K562 (cell line): ENCODE measurements around the gene RNF187. TPM values are rescaled to one million over a fixed set of nuclear protein-coding genes. Genes with fewer than 3 reads are reported as not detected.

ENCODE experiments used
- CBFA2T2 ChIP-seq: fragments of 450-650 bp; conservative IDR thresholded peaks from 2 replicates; pipeline ENCODE4 v1.6.1; 2017; ENCODE audit warnings: mild to moderate bottlenecking
- CHD2 ChIP-seq: IDR thresholded peaks from 2 replicates; pipeline ENCODE4 v1.6.1; 2011; ENCODE audit warnings: low read depth, low read length
- E2F3 ChIP-seq: fragments of 250-450 bp; sonication (Bioruptor Pico); IDR thresholded peaks from 2 replicates; pipeline ENCODE4 v1.4.0; 2020; ENCODE audit warnings: mild to moderate bottlenecking
- ESRRA ChIP-seq: fragments of 450-650 bp; IDR thresholded peaks from 2 replicates; pipeline ENCODE4 v1.6.1; 2014; ENCODE audit warnings: low read depth, mild to moderate bottlenecking, moderate library complexity, borderline replicate concordance
- ETS2 ChIP-seq: IDR thresholded peaks from 2 replicates; pipeline ENCODE4 v1.6.1; 2016; ENCODE audit warnings: borderline replicate concordance, missing genetic modification characterization, mild to moderate bottlenecking, moderate library complexity, missing compliant biosample characterization; ENCODE audit not compliant: poor library complexity, severe bottlenecking
- FOXK2 ChIP-seq, 2 experiments: fragments of 450-650 bp; IDR thresholded peaks in 1 of 2; conservative IDR thresholded peaks in 1 of 2; 2 replicates each; pipeline ENCODE4 v1.6.1; 2016; ENCODE audit warnings: low read depth in 2 of 2, mild to moderate bottlenecking in 1 of 2
- HNRNPH1 ChIP-seq: fragments of 200-400 bp; formaldehyde crosslinking; optimal IDR thresholded peaks from 2 replicates; pipeline ENCODE3; 2017; ENCODE audit warnings: low read depth, mild to moderate bottlenecking, low read length, moderate library complexity
- HSF4 ChIP-seq: fragments of 250-450 bp; sonication (Bioruptor Pico); IDR thresholded peaks from 2 replicates; pipeline ENCODE4 v2.1.2; 2022; ENCODE audit warnings: mild to moderate bottlenecking, moderate library complexity, borderline replicate concordance
- NBN ChIP-seq: fragments of 450-650 bp; IDR thresholded peaks from 2 replicates; pipeline ENCODE4 v1.6.1; 2016; ENCODE audit warnings: low read depth, mild to moderate bottlenecking
- POLR3G ChIP-seq: IDR thresholded peaks from 2 replicates; pipeline ENCODE4 v1.6.1; 2011; ENCODE audit not compliant: insufficient read length, insufficient replicate concordance; ENCODE audit errors: extremely low read depth
- RBBP5 ChIP-seq: fragments of 200-600 bp; sonication (generic); IDR thresholded peaks from 2 replicates; pipeline ENCODE4 v1.6.1; 2012; ENCODE audit warnings: borderline replicate concordance, mild to moderate bottlenecking, low read length, control low read depth, inconsistent platforms; ENCODE audit not compliant: insufficient read depth, poor library complexity, severe bottlenecking
- RFX5 ChIP-seq: IDR thresholded peaks from 2 replicates; pipeline ENCODE4 v1.6.1; 2011; ENCODE audit warnings: low read depth, mild to moderate bottlenecking, improper control_type of control experiment, low read length
- SMAD3 ChIP-seq: fragments of 450-650 bp; formaldehyde crosslinking; conservative IDR thresholded peaks from 2 replicates; pipeline ENCODE4 v1.4.0; 2020; ENCODE audit warnings: mild to moderate bottlenecking
- TEAD1 ChIP-seq, 2 experiments: fragments of 450-650 bp in 1 of 2; sonication (generic) in 1 of 2; formaldehyde crosslinking; IDR thresholded peaks; 2 replicates each; pipeline versions ENCODE4 v1.4.0 to v1.8.0; 2020 to 2022; ENCODE audit warnings: mild to moderate bottlenecking in 2 of 2, missing genetic modification reagents in 1 of 2
- ZNF445 ChIP-seq: fragments of 250-450 bp; sonication (Bioruptor Pico); IDR thresholded peaks from 2 replicates; pipeline ENCODE4 v1.4.0; 2020; ENCODE audit warnings: low read depth, mild to moderate bottlenecking, moderate library complexity
- ZNF699 ChIP-seq: fragments of 250-450 bp; sonication (Bioruptor Pico); IDR thresholded peaks from 2 replicates; pipeline ENCODE4 v1.8.0; 2021; ENCODE audit warnings: mild to moderate bottlenecking, moderate library complexity; ENCODE audit not compliant: insufficient replicate concordance
- ZNF707 ChIP-seq: fragments of 250-450 bp; sonication (Bioruptor Pico); conservative IDR thresholded peaks from 2 replicates; pipeline ENCODE4 v1.8.0; 2022; ENCODE audit warnings: inconsistent platforms, mild to moderate bottlenecking, moderate library complexity
- polyA plus RNA-seq, 8 experiments: library from polyadenylated mRNA; depleted of rRNA in 4 of 8; stranded (reverse) in 5 of 8; unstranded in 3 of 8; fragments of >200 nt; fragmentation: Nextera tagmentation in 2 of 8; fragmentation: Illumina TruSeq in 1 of 8; extraction: Ambion mirVana in 2 of 8; extraction: Trizol in 1 of 8; gene quantifications; 2 replicates each; pipeline versions ENCODE4 v1.2.1 to v1.2.3, GENCODE V29; 2011 to 2014; ENCODE audit warnings: inconsistent platforms in 1 of 8, missing spikeins in 1 of 8
- total RNA-seq, 7 experiments: library from RNA; depleted of rRNA in 6 of 7; stranded (reverse); fragments of >200 nt in 6 of 7; fragmentation: Illumina TruSeq in 2 of 7; extraction: Trizol in 2 of 7; gene quantifications; 2 replicates each; pipeline versions ENCODE4 v1.2.1 to v1.2.3, GENCODE V29; 2011 to 2021; ENCODE audit warnings: low replicate concordance in 1 of 7
- TF ChIP-seq, protein P1 (sequence below): fragments of 250-450 bp; sonication (Bioruptor Pico); IDR thresholded peaks from 2 replicates; pipeline ENCODE4 v1.8.0; 2021; ENCODE audit warnings: mild to moderate bottlenecking, moderate library complexity
- TF ChIP-seq, protein P2 (sequence below), 3 experiments: fragments of 200-800 bp in 1 of 3; sonication (Bioruptor generic) in 1 of 3; sonication (generic) in 1 of 3; formaldehyde crosslinking in 1 of 3; IDR thresholded peaks; 2 replicates each; pipeline versions ENCODE4 v1.6.1 to v1.8.0; 2016 to 2022; ENCODE audit warnings: mild to moderate bottlenecking in 2 of 3, missing compliant biosample characterization in 2 of 3, missing genetic modification characterization in 2 of 3, missing genetic modification reagents in 1 of 3
- TF ChIP-seq, protein P3 (sequence below), 2 experiments: fragments of 450-650 bp; IDR thresholded peaks; 2 replicates each; pipeline ENCODE4 v1.6.1; 2018; ENCODE audit warnings: mild to moderate bottlenecking in 2 of 2, low read depth in 1 of 2; ENCODE audit not compliant: partially characterized antibody in 2 of 2
- TF ChIP-seq, protein P4 (sequence below): sonication (generic); formaldehyde crosslinking; IDR thresholded peaks from 2 replicates; pipeline ENCODE4 v1.8.1; 2023; ENCODE audit warnings: mild to moderate bottlenecking, missing genetic modification reagents

Gene RNF187
- total and polyA plus RNA-seq, 9 of the 15 experiments (the other 6 are each of a cell fraction or from before 2014, with no cell fraction given) = 2.3 to 119 (median 41.9) TPM

DNA sequence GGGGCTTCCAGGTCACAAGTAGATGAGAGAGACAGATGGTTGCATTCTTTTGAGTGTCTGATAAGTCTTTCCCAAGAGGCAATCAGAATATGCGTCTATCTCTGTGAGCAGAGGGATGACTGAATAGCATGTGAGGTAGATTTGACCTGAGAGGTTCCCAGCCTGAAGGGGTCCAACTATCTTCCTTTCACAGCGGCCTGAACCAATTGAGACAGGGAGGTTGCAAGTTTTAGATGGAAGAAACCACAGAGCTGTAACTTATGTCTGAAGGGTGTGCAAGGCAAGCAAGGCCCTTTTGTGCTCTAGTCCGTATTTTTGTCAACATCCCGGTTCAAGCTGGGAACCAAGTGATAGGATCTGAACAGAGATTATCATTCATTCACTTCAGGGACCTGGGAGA lies 9.9 kb upstream of the RNF187 start (continued):
- TF ChIP-seq, protein P1, sequence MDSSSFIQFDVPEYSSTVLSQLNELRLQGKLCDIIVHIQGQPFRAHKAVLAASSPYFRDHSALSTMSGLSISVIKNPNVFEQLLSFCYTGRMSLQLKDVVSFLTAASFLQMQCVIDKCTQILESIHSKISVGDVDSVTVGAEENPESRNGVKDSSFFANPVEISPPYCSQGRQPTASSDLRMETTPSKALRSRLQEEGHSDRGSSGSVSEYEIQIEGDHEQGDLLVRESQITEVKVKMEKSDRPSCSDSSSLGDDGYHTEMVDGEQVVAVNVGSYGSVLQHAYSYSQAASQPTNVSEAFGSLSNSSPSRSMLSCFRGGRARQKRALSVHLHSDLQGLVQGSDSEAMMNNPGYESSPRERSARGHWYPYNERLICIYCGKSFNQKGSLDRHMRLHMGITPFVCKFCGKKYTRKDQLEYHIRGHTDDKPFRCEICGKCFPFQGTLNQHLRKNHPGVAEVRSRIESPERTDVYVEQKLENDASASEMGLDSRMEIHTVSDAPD (CRISPR knock-in tag) = no peak
- TF ChIP-seq RFX5 (no peak), ZNF699 (CRISPR knock-in tag) (no peak), NBN (no peak), CBFA2T2 (peak; percentile 86), FOXK2 (conservative IDR thresholded peaks at IDR 0.05 in 1 of 2, IDR thresholded peaks at IDR 0.05 in 1 of 2; ENCODE audit: low read depth in 2 of 2) (peak; percentile 63 to 95; a peak in 3 of 4 replicates), HSF4 (CRISPR knock-in tag) (no peak), RBBP5 (no peak), HNRNPH1 (no peak), TEAD1 (CRISPR knock-in tag; IDR thresholded peaks at IDR 0.05) (no peak), SMAD3 (CRISPR knock-in tag) (no peak), ZNF445 (no peak), E2F3 (CRISPR knock-in tag) (no peak), ESRRA (no peak), ZNF707 (no peak), POLR3G (no peak), ETS2 (tag) (no peak), CHD2 (no peak)
- TF ChIP-seq, protein P2, sequence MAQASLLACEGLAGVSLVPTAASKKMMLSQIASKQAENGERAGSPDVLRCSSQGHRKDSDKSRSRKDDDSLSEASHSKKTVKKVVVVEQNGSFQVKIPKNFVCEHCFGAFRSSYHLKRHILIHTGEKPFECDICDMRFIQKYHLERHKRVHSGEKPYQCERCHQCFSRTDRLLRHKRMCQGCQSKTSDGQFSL (CRISPR knock-in tag; IDR thresholded peaks at IDR 0.05) = no peak
- TF ChIP-seq, protein P2 (tag; IDR thresholded peaks at IDR 0.05) = no peak
- TF ChIP-seq, protein P3, sequence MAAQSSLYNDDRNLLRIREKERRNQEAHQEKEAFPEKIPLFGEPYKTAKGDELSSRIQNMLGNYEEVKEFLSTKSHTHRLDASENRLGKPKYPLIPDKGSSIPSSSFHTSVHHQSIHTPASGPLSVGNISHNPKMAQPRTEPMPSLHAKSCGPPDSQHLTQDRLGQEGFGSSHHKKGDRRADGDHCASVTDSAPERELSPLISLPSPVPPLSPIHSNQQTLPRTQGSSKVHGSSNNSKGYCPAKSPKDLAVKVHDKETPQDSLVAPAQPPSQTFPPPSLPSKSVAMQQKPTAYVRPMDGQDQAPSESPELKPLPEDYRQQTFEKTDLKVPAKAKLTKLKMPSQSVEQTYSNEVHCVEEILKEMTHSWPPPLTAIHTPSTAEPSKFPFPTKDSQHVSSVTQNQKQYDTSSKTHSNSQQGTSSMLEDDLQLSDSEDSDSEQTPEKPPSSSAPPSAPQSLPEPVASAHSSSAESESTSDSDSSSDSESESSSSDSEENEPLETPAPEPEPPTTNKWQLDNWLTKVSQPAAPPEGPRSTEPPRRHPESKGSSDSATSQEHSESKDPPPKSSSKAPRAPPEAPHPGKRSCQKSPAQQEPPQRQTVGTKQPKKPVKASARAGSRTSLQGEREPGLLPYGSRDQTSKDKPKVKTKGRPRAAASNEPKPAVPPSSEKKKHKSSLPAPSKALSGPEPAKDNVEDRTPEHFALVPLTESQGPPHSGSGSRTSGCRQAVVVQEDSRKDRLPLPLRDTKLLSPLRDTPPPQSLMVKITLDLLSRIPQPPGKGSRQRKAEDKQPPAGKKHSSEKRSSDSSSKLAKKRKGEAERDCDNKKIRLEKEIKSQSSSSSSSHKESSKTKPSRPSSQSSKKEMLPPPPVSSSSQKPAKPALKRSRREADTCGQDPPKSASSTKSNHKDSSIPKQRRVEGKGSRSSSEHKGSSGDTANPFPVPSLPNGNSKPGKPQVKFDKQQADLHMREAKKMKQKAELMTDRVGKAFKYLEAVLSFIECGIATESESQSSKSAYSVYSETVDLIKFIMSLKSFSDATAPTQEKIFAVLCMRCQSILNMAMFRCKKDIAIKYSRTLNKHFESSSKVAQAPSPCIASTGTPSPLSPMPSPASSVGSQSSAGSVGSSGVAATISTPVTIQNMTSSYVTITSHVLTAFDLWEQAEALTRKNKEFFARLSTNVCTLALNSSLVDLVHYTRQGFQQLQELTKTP (IDR thresholded peaks at IDR 0.05; ENCODE audit: low read depth in 1 of 2, partially characterized antibody in 2 of 2) = no peak
- TF ChIP-seq, protein P4, sequence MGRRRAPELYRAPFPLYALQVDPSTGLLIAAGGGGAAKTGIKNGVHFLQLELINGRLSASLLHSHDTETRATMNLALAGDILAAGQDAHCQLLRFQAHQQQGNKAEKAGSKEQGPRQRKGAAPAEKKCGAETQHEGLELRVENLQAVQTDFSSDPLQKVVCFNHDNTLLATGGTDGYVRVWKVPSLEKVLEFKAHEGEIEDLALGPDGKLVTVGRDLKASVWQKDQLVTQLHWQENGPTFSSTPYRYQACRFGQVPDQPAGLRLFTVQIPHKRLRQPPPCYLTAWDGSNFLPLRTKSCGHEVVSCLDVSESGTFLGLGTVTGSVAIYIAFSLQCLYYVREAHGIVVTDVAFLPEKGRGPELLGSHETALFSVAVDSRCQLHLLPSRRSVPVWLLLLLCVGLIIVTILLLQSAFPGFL (CRISPR knock-in tag) = no peak
